Omental fat pad (tissue), 4 donors: ENCODE measurements around the gene ADARB1. TPM values are rescaled to one million over a fixed set of nuclear protein-coding genes. Genes with fewer than 3 reads are reported as not detected.

Experiments used
- ATAC-seq: fragments of 150-250 bp; one replicate; pipeline ENCODE4 v1.9.1; 2016; ENCODE audit warnings: mild to moderate bottlenecking, moderate library complexity; ENCODE audit not compliant: low FRiP score
- DNase-seq: peaks from one replicate; pipeline ENCODE4 v3.0.0-alpha.2; 2019; ENCODE audit warnings: low spot score
- total RNA-seq, 4 donors: library from RNA; depleted of rRNA; stranded (reverse); fragments of >200 nt; gene quantifications; one replicate each; pipeline ENCODE4 v1.1.0, GENCODE V29; 2016
- TF ChIP-seq, protein P1 (sequence below), 3 donors: fragments of 450-650 bp; IDR thresholded peaks; one replicate each; pipeline ENCODE4 v1.5.1; 2016 to 2017; ENCODE audit warnings: antibody characterized with exemption in 3 of 3, mild to moderate bottlenecking in 3 of 3, moderate library complexity in 2 of 3

The ADARB1 gene
- total RNA-seq, 4 donors from 2014 or later, result 17.3 to 38.3 (median 23.3) TPM

- TF ChIP-seq, protein P1, sequence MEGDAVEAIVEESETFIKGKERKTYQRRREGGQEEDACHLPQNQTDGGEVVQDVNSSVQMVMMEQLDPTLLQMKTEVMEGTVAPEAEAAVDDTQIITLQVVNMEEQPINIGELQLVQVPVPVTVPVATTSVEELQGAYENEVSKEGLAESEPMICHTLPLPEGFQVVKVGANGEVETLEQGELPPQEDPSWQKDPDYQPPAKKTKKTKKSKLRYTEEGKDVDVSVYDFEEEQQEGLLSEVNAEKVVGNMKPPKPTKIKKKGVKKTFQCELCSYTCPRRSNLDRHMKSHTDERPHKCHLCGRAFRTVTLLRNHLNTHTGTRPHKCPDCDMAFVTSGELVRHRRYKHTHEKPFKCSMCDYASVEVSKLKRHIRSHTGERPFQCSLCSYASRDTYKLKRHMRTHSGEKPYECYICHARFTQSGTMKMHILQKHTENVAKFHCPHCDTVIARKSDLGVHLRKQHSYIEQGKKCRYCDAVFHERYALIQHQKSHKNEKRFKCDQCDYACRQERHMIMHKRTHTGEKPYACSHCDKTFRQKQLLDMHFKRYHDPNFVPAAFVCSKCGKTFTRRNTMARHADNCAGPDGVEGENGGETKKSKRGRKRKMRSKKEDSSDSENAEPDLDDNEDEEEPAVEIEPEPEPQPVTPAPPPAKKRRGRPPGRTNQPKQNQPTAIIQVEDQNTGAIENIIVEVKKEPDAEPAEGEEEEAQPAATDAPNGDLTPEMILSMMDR (IDR thresholded peaks at IDR 0.05), result no peak
- DNase-seq, result no peak
- no peak for ATAC-seq
Measured at GRCh38 chr21:45034556-45035476, 39.6 kb upstream of the ADARB1 start.

DNA sequence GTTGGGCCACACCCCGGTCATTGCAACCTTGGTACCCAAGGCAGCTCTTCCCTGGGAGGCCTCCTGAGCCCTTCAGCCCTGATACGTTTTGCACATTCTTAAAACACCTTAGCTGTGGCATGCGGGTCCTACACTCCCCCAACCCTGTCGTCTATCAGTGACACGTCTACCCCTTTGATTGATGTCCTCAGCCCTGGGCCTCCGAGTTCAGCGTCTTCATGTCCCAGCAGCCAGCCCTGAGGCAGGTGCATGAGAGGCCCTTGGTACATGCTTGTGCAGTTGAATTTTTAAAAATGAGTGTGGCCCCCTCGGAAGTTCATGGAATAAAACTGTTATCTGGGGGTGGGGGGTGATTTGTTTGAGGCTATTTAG lies 38.9 kb upstream of the ADARB1 start:
- TF ChIP-seq, protein P1 (IDR thresholded peaks at IDR 0.05), result no peak
- ATAC-seq (no peak), DNase-seq (no peak)

- TF ChIP-seq, protein P1 (IDR thresholded peaks at IDR 0.05), result no peak
- DNase-seq, result no peak
- no peak for ATAC-seq
Measured at GRCh38 chr21:45036630-45037029, 37.8 kb upstream of the ADARB1 start.

- TF ChIP-seq, protein P1 (IDR thresholded peaks at IDR 0.05), result no peak
- ATAC-seq (no peak), DNase-seq (no peak)
Measured at GRCh38 chr21:45037986-45038385, 36.4 kb upstream of the ADARB1 start.

DNA sequence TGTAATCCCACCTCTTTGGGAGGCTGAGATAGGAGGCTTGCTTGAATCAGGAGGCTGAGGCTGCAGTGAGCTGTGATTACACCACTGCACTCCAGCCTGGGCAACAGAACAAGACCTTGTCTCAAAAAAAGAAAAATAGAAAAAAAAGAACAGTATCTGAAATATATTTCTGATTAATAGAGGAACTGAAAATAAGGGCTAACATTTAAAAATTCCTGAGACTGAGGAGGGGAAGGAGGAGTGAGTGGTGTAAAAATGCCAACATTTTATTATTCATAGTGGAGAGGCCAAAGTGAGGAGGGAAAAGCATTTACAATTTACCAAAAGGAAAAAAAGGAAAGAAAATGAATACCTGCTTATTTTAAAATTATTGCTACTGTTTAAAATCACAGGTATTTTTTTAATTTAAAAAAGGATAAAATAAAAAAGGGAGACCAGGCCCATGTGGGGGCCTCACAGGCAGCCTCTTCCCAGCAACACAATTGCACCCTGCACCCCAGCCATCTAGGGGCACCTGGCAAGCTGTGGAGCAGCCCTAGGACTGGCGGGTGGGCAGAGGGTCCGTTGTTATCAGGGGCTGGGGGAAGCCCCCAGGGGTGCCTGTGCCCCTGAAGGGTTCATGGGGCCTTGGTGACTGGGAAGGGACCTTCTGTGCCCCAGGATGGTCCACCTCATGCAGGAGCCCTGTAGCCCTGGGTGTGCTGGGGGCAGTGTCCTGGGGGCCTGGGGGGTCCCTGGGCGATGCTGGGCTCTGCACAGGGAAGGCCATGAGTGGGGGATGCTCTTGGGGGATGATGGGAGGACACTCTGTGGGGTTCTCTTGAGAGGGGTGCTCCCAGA lies 34.8 kb upstream of the ADARB1 start:
- DNase-seq (no peak), ATAC-seq (no peak)
- TF ChIP-seq, protein P1 (IDR thresholded peaks at IDR 0.05), result no peak

DNA sequence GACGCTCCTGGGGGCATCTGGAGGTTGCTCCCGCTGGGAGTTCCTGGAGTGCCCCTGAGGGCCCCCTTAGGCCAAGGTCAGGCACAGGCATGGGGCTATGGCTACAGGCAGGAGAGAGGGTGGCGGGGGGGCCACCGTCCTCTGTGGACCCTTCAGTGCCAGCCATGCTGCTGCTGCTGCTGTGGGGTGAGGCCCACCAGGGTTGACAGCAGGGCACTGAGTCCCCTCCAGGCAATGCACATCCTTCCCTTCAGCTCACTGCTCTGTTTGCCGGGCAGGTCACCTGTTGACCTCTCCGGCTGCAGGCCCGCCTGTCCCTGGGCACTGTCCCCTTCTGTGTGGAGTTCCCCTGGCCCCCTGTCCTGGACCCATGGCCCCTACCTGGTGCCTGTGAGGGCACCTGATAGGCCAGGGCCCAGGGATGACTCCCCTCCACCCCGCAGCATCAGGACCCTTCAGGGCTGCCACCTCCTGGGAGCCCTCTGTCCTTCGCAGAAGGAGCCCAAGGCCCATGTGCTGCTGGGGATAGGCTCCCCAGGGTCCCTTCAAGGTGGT lies 34.1 kb upstream of the ADARB1 start:
- TF ChIP-seq, protein P1 (IDR thresholded peaks at IDR 0.05), result no peak
- no peak for DNase-seq
- peak; percentile 7 for ATAC-seq
